Peyer's patch (tissue), 4 donors: Measurements from ENCODE around the gene POLR2F.

Experiments used
- CTCF ChIP-seq, 6 experiments: fragments of 450-650 bp in 4 of 6; fragments of 200-600 bp in 2 of 6; sonication (generic) in 1 of 6; IDR thresholded peaks; one replicate each; pipeline ENCODE4 v1.5.1; 2017 to 2019; ENCODE audit warnings: antibody characterized with exemption in 6 of 6, mild to moderate bottlenecking in 3 of 6, moderate library complexity in 1 of 6
- POLR2A ChIP-seq, 2 donors: fragments of 450-650 bp; IDR thresholded peaks; one replicate each; pipeline ENCODE4 v1.5.1; 2017; ENCODE audit warnings: antibody characterized with exemption in 2 of 2, mild to moderate bottlenecking in 2 of 2, moderate library complexity in 2 of 2

GRCh38 chr22:37967147-37967546 is 13.6 kb downstream of the POLR2F start:
- TF ChIP-seq CTCF (IDR thresholded peaks at IDR 0.05) (no peak), POLR2A (IDR thresholded peaks at IDR 0.05) (no peak)
